Inflammatory macrophage treated with lipopolysaccharide for 1 hour (primary cell): ENCODE results near the gene SLC35C1.
A peak's percentile ranks its signal among the peaks of the same experiment; 100 is the strongest.
"Not testable (repeated sequence)": the region's sequence is repeated elsewhere in the genome, so short reads cannot be mapped to it uniquely, and the experiment has no call there.

Experiments used
- DNase-seq, 2 donors: peaks; one replicate each; pipeline ENCODE4 v3.0.0-alpha.2; 2020 to 2022

The SLC35C1 gene

GRCh38 chr11:45811571-45812290, 6.8 kb downstream of the SLC35C1 start:
- no peak for DNase-seq

GRCh38 chr11:45812581-45813548, 7.9 kb downstream of the SLC35C1 start:
- no peak for DNase-seq

GRCh38 chr11:45815747-45816146, 10.8 kb downstream of the SLC35C1 start:
- no peak for DNase-seq

- DNase-seq: no peak
These were observed 11.7 kb downstream of the SLC35C1 start for GRCh38 chr11:45816614-45817013.

GRCh38 chr11:45817191-45817590, 12.2 kb downstream of the SLC35C1 start:
- no peak for DNase-seq

- no peak for DNase-seq
These were observed 14.1 kb downstream of the SLC35C1 start for GRCh38 chr11:45818961-45819605.

- no peak for DNase-seq
These were observed 15.4 kb downstream of the SLC35C1 start for GRCh38 chr11:45820211-45820857.

- DNase-seq: not testable (repeated sequence)
These were observed 21.5 kb downstream of the SLC35C1 start for GRCh38 chr11:45826492-45826891.

GRCh38 chr11:45827123-45827522, 22.2 kb downstream of the SLC35C1 start:
- DNase-seq: no peak

GRCh38 chr11:45828996-45829395, 24.0 kb downstream of the SLC35C1 start:
- no peak for DNase-seq

- DNase-seq: no peak
These were observed 25.6 kb downstream of the SLC35C1 start for GRCh38 chr11:45830596-45830995.

GRCh38 chr11:45832811-45833441, 28.0 kb downstream of the SLC35C1 start:
- no peak for DNase-seq

GRCh38 chr11:45833761-45834160, 28.8 kb downstream of the SLC35C1 start:
- DNase-seq: no peak

GRCh38 chr11:45834298-45834756, 29.4 kb downstream of the SLC35C1 start:
- peak in 1 of 2 donors; percentile 67 for DNase-seq

- DNase-seq: no peak
These were observed 34.3 kb downstream of the SLC35C1 start for GRCh38 chr11:45839204-45839603.

- DNase-seq: not testable (repeated sequence)
These were observed 35.3 kb downstream of the SLC35C1 start for GRCh38 chr11:45840251-45840650.

- DNase-seq: peak; percentile 77 to 97
These were observed 38.4 kb downstream of the SLC35C1 start for GRCh38 chr11:45843158-45843924.

- peak; percentile 10 to 43 for DNase-seq
These were observed 40.1 kb downstream of the SLC35C1 start for GRCh38 chr11:45844822-45845578.

GRCh38 chr11:45846174-45846675, 41.3 kb downstream of the SLC35C1 start:
- no peak for DNase-seq
